Stimulated activated CD4-positive, alpha-beta T cell treated with anti-CD3 and anti-CD28 coated beads, Interleukin-15, amount 100 ng/mL, for 48 hours (primary cell): ENCODE results near the gene LRIT2.

Source experiments
- DNase-seq, 2 donors: peaks; one replicate each; pipeline ENCODE4 v3.0.0-alpha.2; 2020; ENCODE audit warnings: low read depth in 2 of 2

LRIT2 gene

GRCh38 chr10:84225427-84226173, at the start of gene LRIT2:
TSS of gene LRIT2 (minus strand) at chr10:84225544. CDS start at chr10:84225520, 24 bp downstream.
- no peak for DNase-seq

GRCh38 chr10:84270708-84271107, 45.4 kb upstream of the LRIT2 start:
- DNase-seq = no peak

- DNase-seq = no peak
Measured at GRCh38 chr10:84269773-84270172, 44.4 kb upstream of the LRIT2 start.

GRCh38 chr10:84269162-84269561, 43.8 kb upstream of the LRIT2 start:
- no peak for DNase-seq

- DNase-seq = peak; percentile 71 to 81
Measured at GRCh38 chr10:84267503-84268126, 42.3 kb upstream of the LRIT2 start.

- DNase-seq = no peak
Measured at GRCh38 chr10:84265418-84265817, 40.1 kb upstream of the LRIT2 start.

- peak; percentile 47 to 60 for DNase-seq
Measured at GRCh38 chr10:84264611-84265141, 39.3 kb upstream of the LRIT2 start.

- DNase-seq = no peak
Measured at GRCh38 chr10:84263716-84264115, 38.4 kb upstream of the LRIT2 start.

GRCh38 chr10:84262190-84262956, 37.0 kb upstream of the LRIT2 start:
- no peak for DNase-seq

- no peak for DNase-seq
Measured at GRCh38 chr10:84261236-84261915, 36.0 kb upstream of the LRIT2 start.

- DNase-seq = no peak
Measured at GRCh38 chr10:84258034-84258695, 32.8 kb upstream of the LRIT2 start.

GRCh38 chr10:84257343-84258020, 32.1 kb upstream of the LRIT2 start:
- no peak for DNase-seq

GRCh38 chr10:84256510-84257342, 31.4 kb upstream of the LRIT2 start:
- peak; percentile 32 to 61 for DNase-seq

- DNase-seq = no peak
Measured at GRCh38 chr10:84254552-84255478, 29.5 kb upstream of the LRIT2 start.

- DNase-seq = no peak
Measured at GRCh38 chr10:84248794-84249193, 23.4 kb upstream of the LRIT2 start.

- no peak for DNase-seq
Measured at GRCh38 chr10:84247496-84247895, 22.2 kb upstream of the LRIT2 start.

GRCh38 chr10:84244651-84245270, 19.4 kb upstream of the LRIT2 start, which contains the start of gene RGR:
TSS of gene RGR (plus strand) at chr10:84245053. CDS start at chr10:84245091, 38 bp downstream.
- no peak for DNase-seq

- DNase-seq = no peak
Measured at GRCh38 chr10:84243759-84244158, 18.4 kb upstream of the LRIT2 start.
